Omental fat pad (tissue), 4 donors: ENCODE data around the gene PALB2. TPM values are rescaled to one million over a fixed set of nuclear protein-coding genes. Genes with fewer than 3 reads are reported as not detected.

Experiments used
- ATAC-seq: fragments of 150-250 bp; one replicate; pipeline ENCODE4 v1.9.1; 2016; ENCODE audit warnings: mild to moderate bottlenecking, moderate library complexity; ENCODE audit not compliant: low FRiP score
- DNase-seq: peaks from one replicate; pipeline ENCODE4 v3.0.0-alpha.2; 2019; ENCODE audit warnings: low spot score
- total RNA-seq, 4 donors: library from RNA; depleted of rRNA; stranded (reverse); fragments of >200 nt; gene quantifications; one replicate each; pipeline ENCODE4 v1.1.0, GENCODE V29; 2016
- TF ChIP-seq, protein P1 (sequence below), 3 donors: fragments of 450-650 bp; IDR thresholded peaks; one replicate each; pipeline ENCODE4 v1.5.1; 2016 to 2017; ENCODE audit warnings: antibody characterized with exemption in 3 of 3, mild to moderate bottlenecking in 3 of 3, moderate library complexity in 2 of 3

Gene PALB2
- total RNA-seq, 4 donors from 2014 or later = 6.3 to 13.8 (median 11.9) TPM

DNA sequence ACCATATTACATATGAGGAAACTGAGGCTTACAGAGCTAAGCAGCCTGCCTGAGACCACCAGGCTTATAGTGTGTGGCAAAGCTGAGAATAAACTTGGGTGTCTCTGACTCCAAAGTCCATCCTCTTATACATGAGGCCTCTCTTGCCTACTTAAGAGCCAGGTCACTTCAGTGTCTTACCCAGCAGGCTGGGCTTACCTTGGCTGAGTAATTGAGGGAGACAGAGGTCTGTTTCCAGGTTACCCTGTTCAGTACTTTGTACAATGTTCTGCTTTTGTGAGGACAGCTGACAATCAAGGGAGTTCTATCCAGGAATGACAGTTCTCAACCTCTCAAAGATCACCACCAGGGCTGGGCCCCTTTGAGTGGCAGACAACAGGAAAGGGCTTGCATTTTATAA lies 59.3 kb downstream of the PALB2 start:
- no peak for DNase-seq
- no peak for ATAC-seq
- TF ChIP-seq, protein P1, sequence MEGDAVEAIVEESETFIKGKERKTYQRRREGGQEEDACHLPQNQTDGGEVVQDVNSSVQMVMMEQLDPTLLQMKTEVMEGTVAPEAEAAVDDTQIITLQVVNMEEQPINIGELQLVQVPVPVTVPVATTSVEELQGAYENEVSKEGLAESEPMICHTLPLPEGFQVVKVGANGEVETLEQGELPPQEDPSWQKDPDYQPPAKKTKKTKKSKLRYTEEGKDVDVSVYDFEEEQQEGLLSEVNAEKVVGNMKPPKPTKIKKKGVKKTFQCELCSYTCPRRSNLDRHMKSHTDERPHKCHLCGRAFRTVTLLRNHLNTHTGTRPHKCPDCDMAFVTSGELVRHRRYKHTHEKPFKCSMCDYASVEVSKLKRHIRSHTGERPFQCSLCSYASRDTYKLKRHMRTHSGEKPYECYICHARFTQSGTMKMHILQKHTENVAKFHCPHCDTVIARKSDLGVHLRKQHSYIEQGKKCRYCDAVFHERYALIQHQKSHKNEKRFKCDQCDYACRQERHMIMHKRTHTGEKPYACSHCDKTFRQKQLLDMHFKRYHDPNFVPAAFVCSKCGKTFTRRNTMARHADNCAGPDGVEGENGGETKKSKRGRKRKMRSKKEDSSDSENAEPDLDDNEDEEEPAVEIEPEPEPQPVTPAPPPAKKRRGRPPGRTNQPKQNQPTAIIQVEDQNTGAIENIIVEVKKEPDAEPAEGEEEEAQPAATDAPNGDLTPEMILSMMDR (IDR thresholded peaks at IDR 0.05) = no peak

DNA sequence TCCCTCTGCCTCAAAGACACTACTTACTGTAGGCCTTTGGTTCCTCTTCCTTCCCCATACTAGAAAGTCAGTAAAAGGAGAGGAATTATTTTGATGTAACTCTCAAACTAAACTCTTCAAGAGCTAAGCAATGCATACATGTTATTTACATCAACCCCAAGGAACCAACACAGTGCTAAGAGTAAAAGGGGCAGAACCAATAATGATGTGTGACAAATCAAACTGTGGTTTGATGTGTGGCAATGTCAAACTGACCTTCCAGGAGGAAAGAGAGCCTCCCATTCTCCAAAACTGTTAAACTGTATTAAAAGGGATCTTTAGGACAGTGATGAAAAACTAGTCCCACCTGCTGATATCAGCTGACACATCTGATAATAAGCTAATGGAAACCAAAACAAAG lies 60.7 kb downstream of the PALB2 start:
- TF ChIP-seq, protein P1 (IDR thresholded peaks at IDR 0.05) = no peak
- DNase-seq (no peak), ATAC-seq (no peak)

DNA sequence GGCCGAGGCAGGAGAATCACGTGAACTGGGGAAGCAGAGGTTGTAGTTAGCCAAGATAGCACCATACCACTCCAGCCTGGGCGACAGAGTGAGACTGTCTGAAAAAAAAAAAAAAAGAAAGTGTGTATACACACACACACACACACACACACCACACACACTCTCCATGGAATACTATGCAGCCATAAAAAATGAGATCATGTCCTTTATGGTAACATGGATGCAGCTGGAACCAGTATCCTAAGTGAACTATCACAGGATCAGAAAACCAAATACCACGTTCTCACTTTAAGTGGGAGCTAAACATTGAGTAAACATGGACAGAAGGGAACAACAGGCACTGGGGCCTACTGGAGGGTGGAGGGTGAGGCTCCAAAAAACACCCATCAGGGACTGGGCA lies 61.7 kb downstream of the PALB2 start:
- ATAC-seq (no peak), DNase-seq (no peak)
- TF ChIP-seq, protein P1 (IDR thresholded peaks at IDR 0.05) = no peak

DNA sequence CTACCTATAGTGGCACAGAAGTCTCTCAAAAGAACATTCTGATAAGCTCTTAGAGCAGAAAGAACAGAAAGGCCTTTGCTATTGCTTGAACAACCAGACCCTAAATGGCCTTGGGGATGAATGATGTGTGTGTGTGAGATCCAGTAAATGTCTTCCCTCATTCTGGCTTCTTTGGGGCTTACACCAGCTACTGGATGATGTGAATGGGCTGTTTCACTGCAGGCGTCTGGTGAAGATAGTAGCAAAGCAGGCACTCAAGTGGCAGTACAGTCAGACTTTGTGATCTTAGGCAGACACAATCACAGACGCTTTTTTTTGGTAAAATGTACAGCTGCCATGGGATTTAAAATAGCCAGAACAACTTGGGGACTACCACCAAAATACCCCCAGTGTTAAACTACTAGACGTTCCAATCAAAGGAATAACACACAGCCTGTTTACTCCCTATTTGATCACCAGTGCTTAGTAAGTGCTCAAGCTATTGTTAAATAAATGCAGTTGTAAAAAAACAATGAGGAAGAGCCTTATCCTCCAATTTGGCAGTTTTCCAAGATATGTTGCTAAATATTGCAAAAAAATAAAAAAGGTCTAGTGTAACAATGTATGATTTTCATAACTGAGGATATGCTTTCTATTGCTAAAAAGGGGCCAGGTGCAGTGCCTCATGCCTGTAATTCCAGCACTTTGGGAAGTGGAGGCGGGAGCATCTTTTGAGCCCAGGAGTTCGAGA lies 62.8 kb downstream of the PALB2 start:
- TF ChIP-seq, protein P1 (IDR thresholded peaks at IDR 0.05) = no peak
- ATAC-seq = no peak

DNA sequence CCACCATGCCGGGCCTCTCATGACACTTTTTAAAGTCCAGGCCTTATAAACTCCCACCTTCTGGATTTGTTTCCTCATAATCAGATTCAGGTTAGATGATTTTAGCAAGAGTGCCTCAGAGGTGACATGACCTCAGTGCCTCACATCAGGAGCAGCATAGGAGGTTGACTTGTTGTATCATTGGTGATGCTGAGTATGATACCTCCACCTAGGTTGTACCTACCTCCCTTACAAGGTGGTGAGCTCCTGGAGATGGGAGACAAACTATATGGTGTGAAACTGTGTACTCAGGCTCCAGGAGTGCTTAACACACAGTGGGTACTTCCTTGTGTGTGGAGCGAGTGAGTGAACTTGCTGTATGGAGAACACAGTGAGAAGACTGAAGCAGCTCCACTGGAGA lies 63.6 kb downstream of the PALB2 start:
- no peak for DNase-seq
- no peak for ATAC-seq
- TF ChIP-seq, protein P1 (IDR thresholded peaks at IDR 0.05) = no peak

More for the DNA sequence above, 62.8 kb downstream of the PALB2 start:
- no peak for DNase-seq

DNA sequence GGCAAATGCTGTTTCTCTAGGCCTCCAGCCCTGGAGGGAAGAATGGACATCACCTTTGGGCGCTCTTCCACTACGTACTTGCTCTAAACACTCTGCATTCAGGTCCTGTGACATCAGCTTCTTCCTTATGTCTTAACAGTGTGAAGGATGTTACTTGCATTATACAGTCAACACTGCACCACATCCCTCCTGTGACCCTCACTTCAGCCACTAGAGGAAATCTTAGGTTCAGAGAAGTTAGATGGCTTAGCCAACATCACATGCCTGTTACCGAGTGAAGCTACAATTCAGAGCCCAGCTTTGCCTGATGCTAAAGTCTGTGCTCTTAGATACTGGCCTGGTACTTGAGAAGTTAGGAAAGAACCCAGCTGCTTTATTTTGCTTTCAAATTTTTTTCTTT lies 65.3 kb downstream of the PALB2 start:
- TF ChIP-seq, protein P1 (IDR thresholded peaks at IDR 0.05) = no peak
- ATAC-seq = no peak

DNA sequence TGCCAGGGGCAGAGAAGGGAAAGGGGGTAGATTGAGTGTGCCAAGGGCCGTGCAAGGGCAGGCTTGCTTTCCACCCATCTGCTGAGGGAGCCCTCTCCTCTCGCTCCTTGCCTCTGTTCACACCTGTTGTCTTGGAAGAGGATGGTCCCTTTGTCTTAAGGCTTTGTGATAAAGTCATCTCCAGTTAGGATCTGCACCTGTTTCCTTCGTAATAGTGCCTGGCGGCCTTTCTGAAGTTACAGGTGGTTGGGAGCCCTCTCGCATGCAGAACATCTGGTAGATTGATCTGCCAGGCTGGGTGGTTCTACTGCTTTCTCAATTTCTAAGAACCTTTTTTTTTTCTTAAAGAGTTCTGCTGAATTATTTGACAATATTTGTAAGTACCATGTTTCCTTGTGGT lies 67.3 kb downstream of the PALB2 start:
- DNase-seq (no peak), ATAC-seq (no peak)
- TF ChIP-seq, protein P1 (IDR thresholded peaks at IDR 0.05) = no peak

More for the DNA sequence above, 65.3 kb downstream of the PALB2 start:
- no peak for DNase-seq
